ENCODE measurements around the gene ARAP3.

GRCh38 chr5:141665995-141666940 lies 15.8 kb downstream of the ARAP3 start:
- TF ChIP-seq POLR2A (IDR thresholded peaks at IDR 0.05; ENCODE audit: low read depth, low read length) (no peak), CTCF (IDR thresholded peaks at IDR 0.05; ENCODE audit: extremely low read depth in 1 of 2, insufficient read depth in 1 of 2, low read depth in 1 of 2, low read length in 2 of 2) (no peak), MYC (IDR thresholded peaks at IDR 0.05; ENCODE audit: low read depth, low read length) (no peak), POLR2AphosphoS5 (IDR thresholded peaks at IDR 0.05; ENCODE audit: insufficient read depth, low read depth, low read length) (no peak)

Measured in endothelial cell of umbilical vein (primary cell).